ENCODE measurements around the gene MRPS24.

The MRPS24 gene

DNA sequence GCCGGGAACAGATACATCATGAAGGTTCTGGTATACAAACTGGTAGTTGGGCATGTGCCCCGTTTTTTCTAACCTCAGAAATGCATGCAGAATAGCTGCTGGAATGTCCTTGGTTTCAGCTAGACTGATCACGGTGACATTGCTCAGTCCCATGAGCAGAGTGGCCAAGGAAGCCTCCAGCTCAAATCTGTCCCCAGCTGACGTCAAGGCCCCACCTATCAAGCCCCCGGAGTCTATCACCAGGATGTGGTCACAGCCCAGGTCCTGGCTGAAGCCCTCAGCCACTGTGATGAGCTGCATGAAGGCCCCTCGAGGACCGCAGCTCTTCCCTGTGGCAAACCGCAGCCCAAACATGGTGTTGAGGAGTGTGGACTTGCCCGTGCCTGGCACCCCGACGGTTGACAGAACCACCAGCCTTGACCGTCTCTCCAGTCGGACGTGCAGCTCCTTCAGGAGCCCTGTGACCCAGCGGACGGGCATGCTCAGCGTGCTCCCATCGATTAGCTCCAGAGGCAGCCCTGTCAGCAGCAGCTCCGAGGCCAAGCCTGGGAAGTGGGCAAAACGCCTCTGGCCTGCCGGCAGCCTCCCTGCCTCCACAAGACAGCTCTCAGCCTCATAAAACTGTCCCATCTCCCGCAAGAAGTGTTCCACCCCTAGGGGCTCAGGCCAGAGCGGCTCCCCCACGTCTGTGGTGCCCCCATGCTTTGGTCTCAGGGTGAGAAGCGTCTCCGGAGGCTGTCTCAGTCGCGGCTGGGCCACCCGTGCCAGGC is 7.8 kb upstream of the MRPS24 start:
- no peak for FAIRE-seq

GRCh38 chr7:43876241-43876640 is 6.9 kb upstream of the MRPS24 start:
- FAIRE-seq: no peak

- no peak for FAIRE-seq
These were observed 4.0 kb upstream of the MRPS24 start for GRCh38 chr7:43873300-43873699.

DNA sequence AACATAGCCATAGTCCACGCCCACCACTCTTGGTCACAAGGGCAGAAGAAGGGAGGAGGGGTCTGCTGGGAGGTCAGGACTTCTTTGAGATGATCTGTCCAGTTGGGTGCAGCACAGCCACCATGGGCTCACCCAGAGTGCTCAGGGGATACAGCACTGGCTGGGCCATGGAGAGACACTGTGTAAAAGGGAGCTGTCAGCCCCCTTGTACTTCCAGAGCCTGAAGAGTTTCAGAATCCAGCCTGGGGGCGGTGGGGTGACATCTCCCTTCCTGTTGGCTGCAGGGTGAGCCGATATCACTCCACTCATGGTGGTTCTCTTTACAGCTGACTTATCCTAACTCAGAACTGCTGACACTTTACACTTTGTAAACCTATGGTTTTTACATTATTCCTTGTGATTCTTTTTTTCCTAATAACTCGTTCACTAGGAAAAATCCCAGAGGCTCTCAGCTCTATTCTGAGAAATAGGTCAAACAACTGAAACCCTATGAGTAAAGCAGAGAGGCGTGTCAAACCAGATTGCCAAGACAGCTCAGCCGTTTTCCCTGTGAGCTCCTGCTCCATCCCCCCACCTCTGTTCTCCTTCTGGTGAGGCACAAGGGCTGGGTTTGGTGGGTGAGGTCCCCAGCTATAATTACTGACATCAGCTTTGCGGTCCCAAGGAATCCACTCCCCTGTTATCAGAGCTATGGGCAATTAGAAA is 3.2 kb upstream of the MRPS24 start:
- no peak for FAIRE-seq

DNA sequence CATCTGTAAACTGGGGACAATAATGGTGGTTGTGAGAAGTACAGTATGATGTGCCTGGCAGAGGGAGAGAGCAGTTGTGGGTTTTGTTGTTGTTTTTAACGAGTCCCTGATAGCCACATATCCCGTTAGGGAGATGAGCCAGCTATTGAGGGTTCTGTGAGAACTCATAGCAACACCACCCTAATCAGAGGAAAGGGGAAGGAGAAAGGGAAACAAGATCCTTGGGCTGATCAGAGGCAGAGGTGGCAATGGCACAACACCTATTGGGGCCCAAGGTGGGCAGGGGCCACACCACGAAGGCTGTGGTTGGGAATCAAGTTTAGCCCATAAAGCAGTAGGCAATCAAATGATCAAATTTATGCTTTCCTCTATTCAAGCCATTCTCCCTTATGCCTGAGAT is 1.7 kb upstream of the MRPS24 start:
- FAIRE-seq: no peak

DNA sequence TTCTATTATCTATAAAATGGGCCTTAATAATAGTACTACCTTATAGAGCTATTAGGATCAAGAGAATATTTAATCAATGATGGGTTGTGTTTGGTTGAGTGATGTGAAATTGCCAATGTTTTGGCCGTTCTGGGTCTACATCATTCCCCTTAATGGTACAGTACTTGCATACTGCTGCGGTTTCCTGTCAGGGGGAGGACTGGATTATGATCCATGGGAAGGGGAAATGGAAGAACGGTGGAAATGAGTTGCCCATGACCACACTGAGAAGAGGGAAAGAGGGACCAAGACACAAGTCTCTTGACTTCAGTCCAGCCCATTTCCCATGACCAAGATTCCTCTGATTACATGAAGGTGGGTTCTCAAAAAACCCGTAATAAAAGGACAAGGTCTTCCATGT is 999 bp upstream of the MRPS24 start:
- FAIRE-seq: no peak

- no peak for FAIRE-seq
These were observed 537 bp upstream of the MRPS24 start for GRCh38 chr7:43869867-43870240.

GRCh38 chr7:43868681-43869005 is 674 bp downstream of the MRPS24 start:
- FAIRE-seq: no peak

DNA sequence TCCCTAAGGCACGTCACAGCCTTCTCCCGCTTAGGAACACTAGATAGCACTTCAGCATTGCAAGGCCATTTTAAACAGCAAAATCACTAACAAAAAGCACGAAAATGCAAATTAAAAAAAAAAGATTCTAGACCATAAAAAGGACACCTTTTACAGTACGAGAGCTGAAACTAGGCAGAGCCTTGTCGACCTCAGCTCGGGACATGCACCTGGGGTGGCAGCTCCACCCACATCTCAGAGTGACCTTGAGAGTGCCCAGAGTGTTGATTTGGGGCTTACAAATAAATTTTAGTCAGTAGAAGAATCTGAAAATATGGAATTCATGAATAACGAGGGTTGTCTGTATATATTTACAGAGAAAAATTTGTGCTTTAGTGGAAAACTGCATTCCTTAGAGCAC is 1.1 kb downstream of the MRPS24 start:
- FAIRE-seq: no peak

DNA sequence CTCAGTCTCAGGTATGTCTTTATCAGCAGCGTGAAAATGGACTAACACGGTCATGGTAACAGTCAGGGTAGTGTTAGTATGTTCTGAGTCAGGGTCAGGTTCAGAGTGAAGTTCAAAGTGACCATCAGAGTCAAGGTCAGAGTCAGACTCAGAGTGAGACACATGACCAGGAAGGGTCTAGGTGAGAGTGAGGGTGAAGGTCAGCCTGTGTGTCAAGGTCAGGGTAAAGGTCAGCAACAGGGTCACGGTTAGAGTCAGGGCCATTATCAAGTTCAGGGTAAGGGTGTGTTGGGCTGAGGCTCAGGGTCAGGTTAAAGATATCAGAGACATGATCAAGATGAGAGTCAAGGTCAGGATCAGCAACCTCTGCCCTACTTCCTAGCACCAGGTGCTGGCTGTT is 4.0 kb downstream of the MRPS24 start:
- no peak for FAIRE-seq

DNA sequence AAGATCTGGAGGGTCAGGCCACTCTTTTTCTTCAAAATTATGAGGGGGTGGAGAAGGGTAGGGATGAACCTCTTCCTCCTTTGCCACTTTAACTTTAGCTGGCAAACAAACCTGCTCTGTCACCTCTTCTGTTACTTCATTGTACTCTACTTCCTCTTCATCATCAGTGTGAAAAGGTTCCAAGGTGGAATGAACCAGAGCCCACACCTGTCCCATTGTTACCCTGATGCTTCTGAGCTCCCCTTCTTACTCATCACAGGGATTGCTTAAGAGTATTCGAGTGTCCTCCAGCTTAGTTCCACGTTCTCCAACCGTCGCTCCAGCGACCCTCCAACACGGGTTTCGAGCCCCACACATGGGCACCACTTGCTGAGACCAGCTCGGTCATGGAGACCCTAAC is 5.2 kb downstream of the MRPS24 start:
- no peak for FAIRE-seq

GRCh38 chr7:43856996-43857395 is 12.3 kb downstream of the MRPS24 start:
- no peak for FAIRE-seq

GRCh38 chr7:43856316-43856715 is 13.0 kb downstream of the MRPS24 start:
- no peak for FAIRE-seq

- no peak for FAIRE-seq
These were observed 14.1 kb downstream of the MRPS24 start for GRCh38 chr7:43855176-43855575.

GRCh38 chr7:43851805-43852204 is 17.5 kb downstream of the MRPS24 start:
- FAIRE-seq: no peak

DNA sequence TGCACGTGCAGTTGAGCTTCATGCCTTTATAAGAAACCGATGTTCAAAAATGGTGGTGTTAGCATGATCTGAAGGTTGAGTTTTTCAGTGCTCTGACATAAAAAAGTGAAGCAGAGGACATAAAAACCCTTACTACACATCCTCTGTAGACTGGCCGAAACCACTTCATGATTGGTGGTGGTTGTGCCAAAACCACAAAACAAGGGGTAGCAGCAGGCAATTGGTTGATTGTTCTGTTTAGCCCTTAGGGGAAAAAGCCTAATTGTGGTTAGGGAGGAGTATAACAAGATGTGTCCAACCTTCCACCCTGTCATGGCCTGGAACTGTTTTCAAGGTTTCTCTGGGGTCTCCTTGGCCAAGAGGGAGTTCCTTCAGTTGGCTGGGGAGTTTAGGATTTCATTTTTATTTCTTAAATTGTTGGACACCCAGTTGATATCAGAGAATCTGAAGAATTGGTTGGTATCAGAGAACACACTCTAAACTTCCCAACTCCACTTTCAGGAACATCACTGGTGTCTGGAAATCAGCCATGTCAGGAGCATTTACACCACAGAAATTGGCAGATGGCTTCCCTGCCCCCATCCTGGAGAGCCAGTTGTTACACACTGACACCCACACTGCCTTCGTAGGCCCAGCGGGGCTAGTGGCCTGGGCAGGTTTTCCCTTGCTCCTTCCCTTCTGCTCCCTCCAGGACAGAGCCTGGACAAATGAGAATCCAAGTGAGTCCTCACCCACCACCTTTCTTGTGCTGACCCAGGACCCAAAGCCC is 18.8 kb downstream of the MRPS24 start:
- FAIRE-seq: no peak

DNA sequence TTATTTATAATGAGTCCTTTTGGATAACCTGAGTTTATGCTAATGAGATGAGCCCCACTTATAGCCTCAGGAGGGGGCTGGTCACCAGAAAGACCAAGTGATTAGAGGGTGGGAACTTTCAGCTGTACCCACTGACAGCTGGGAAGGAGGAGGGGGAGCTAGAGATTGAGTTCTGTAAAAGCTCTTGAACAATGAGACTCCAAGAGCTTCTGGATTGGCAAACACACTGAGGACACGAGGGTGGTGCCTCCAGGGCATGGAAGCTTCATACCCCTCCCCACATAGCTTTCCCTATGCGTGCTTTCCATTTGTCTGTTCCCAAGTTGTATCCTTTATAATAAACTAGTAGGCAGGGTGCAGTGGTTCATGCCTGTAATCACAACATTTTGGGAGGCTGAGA is 20.3 kb downstream of the MRPS24 start:
- no peak for FAIRE-seq

DNA sequence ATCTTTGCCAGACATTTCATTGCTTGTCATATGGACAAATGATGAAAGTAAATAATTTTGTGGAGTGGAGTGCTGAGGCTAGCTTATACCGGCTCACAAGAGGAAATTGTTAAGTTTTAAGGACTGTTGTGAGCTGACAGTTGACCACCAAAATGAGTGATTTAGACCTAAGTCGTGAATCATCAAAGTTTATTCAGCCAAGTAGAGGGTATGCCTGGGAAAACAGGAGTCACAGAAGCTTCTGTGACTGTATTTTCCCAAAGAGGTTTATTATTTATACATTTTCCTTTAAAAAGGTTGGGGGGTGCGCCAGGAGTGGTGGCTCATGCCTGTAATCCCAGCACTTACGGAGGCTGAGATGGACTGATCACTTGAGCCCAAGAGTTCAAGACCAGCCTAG is 21.8 kb downstream of the MRPS24 start:
- no peak for FAIRE-seq

DNA sequence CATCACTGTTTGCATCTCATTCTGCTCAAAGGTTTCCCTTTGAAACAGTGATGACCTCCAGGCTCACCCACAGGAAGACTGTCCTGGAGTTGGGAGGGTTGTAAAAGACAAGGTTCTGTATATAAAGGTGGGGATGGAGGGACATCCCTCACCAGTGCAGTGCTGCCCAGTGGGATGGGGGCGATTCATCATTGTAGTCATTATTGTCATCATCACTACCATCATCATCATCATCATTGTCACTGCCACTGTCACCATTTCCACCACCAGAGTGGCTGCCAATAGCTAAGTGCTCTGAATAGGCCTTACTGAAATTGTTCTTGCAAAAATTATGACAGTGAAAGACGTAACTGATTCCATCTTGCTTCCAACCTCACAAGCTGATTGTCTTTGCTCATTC is 24.7 kb downstream of the MRPS24 start:
- FAIRE-seq: no peak

DNA sequence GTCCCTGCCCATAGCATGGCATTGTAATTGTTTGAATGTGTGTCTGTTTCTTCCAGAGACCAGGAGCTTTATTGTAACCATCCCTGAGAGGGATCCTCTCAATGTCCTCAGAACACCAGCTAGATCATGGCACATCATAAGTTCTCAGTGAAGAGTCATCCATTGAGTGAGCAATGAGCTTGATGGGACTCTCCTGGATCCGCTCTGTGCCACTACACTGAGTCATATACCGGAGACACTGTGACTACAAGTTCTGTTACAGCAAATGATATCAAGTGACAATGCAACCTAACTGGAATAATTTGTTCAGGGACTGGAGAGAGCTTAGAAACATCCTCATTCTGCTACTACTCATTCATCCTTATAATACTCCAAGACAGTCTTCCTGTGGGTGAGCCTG is 25.1 kb downstream of the MRPS24 start:
- no peak for FAIRE-seq

- FAIRE-seq: no peak
These were observed 26.0 kb downstream of the MRPS24 start for GRCh38 chr7:43843296-43843695.

DNA sequence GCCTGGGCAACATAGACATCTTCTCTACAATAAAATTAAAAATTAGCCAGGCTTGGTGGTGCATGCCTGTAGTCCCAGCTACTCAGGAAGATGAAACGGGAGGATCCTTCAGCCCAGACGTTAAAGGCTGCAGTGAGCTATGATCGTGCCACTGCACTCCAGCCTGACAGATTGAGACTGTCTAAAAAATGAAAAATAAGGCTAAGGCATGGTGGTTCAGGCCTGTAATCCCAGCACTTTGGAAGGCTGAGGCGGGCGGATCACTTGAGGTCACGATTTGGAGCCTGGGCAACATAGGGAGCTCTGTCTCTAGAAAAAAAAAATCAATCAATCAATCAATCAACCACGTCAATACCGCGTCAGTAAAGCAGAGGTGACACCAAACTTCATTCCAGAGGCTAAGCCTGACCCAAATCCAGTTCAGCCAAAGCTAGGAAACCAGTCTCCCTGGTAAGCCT is 31.1 kb downstream of the MRPS24 start:
- no peak for FAIRE-seq

DNA sequence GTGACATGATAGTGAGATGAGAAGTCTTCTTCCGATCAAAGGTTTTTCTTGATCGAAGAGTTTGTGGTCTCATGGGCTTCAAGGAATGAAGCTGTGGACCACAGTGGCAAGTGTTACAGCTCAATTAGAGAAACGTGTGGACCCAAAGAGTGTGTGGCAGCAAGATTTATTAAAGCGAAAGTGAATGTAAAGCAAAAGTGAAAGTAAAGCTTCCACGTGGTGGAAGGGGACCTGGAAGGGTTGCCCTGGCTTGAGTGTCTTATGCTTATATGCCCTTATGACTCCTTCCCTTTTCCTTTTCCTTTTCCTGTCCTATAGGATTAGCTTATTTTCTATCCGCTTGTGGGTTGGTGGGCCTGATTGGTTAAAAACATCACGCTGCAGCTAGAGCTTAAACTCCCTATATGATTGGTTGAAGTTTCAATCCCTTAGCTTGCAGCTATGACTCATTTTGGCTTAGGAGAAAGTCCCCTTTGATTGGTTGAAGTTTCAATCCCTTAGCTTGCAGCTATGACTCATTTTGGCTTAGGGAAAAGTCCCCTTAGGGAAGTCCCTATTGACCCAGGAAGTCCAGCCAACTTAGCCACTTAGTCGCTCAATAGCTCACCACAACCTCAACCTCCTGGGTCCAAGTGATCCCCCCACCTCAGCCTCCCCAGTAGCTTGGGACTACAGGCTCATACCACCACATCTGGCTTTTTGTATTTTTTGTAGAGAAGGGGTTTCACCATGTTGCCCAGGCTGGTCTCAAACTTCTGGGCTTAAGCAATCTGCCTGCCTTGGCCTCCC is 34.7 kb downstream of the MRPS24 start:
- no peak for FAIRE-seq

All from endometrium (tissue), 2 donors.